ENCODE measurements around the gene STT3B.
"Not testable (repeated sequence)": the region's sequence is repeated elsewhere in the genome, so short reads cannot be mapped to it uniquely, and the experiment has no call there.

STT3B gene

DNA sequence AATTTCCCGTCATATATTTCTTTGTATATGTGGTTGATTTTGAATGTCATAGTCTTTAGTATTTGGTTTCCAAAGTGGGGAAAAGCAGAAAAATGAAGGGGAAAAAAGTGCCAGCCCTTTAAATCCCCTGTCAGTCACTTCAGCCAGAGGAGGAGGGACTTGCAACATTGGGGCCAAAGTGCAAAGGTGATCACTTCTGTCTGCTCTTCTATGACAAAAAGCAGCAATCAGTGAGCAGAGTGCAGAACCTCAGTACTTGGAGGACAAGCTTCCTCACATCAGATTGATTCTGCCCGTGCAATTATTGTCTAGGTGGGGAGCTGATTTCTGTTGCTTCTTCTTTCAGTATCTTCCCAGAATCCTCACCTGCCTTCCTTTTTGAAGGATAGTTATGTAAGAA, 60.0 kb downstream of the STT3B start:
- TF ChIP-seq, protein P1, sequence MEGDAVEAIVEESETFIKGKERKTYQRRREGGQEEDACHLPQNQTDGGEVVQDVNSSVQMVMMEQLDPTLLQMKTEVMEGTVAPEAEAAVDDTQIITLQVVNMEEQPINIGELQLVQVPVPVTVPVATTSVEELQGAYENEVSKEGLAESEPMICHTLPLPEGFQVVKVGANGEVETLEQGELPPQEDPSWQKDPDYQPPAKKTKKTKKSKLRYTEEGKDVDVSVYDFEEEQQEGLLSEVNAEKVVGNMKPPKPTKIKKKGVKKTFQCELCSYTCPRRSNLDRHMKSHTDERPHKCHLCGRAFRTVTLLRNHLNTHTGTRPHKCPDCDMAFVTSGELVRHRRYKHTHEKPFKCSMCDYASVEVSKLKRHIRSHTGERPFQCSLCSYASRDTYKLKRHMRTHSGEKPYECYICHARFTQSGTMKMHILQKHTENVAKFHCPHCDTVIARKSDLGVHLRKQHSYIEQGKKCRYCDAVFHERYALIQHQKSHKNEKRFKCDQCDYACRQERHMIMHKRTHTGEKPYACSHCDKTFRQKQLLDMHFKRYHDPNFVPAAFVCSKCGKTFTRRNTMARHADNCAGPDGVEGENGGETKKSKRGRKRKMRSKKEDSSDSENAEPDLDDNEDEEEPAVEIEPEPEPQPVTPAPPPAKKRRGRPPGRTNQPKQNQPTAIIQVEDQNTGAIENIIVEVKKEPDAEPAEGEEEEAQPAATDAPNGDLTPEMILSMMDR (IDR thresholded peaks at IDR 0.05; ENCODE audit: borderline replicate concordance, control extremely low read depth, extremely low read depth, insufficient read depth, missing control alignments), result no peak
- no peak for DNase-seq (ENCODE audit: low spot score)
- in situ Hi-C loops (cut with MboI; ENCODE audit: low sequenced_read_pairs, unreplicated experiment), result no loop called here

DNA sequence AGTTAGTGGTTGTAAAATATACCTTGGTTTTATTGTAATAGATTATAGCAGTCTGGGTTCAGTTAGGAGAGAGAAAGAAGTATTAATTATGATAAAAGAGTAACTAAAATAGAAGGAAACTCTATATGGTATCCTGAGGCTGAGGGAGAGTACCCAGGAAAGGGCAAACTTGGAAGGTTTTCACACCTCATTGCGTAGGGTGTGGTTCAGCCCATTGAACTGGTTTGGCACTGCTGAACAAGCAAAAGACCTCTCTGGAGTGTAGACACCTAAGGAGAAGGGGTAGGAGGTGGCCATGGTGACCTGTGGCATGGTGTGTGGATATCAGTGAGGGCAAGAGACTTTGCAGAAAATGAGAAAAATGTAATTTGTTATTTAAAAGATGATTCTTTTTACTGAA, 63.5 kb downstream of the STT3B start:
- TF ChIP-seq, protein P1 (IDR thresholded peaks at IDR 0.05; ENCODE audit: borderline replicate concordance, control extremely low read depth, extremely low read depth, insufficient read depth, missing control alignments), result no peak
- in situ Hi-C loops (cut with MboI; ENCODE audit: low sequenced_read_pairs, unreplicated experiment), result no loop called here
- no peak for DNase-seq (ENCODE audit: low spot score)

DNA sequence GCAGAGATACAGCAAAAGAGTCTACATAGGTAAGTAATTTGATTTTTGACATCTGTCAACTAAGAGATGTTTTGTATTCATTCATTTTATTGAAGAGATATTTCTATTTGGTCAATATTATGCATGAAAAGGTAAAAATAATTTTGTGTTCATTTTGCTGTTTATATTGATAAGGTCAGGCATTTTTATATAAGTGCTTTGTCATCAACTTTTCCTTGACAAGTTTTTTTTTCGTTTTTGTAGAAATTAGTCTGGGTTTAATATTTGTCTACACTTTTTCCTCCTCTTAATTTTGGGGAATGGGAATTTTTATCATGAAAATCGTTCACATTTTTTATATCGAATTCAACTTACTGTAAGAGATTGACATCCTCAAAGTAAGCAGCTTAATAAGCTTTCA, 67.7 kb downstream of the STT3B start:
- in situ Hi-C loops (cut with MboI; ENCODE audit: low sequenced_read_pairs, unreplicated experiment), result no loop called here

DNA sequence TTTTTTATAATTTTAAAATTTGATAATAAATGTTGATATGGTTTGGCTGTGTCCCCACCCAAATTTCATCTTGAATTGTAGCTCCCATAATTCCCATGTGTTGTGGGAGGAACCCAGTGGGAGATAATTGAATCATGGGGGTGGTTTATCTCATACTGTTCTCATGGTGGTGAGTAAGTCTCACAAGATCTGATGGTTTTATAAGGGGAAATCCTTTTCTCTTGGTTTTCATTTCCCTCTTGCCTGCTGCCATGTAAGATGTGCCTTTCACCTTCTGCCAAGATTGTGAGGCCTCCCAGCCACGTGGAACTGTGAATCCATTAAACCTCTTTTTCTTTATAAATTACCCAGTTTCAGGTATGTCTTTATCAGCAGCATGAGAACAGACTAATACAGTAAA, 72.6 kb downstream of the STT3B start:
- in situ Hi-C loops (cut with MboI; ENCODE audit: low sequenced_read_pairs, unreplicated experiment); DNase-seq (ENCODE audit: low spot score): not testable (repeated sequence)

More for the DNA sequence above, 67.7 kb downstream of the STT3B start:
- no peak for DNase-seq (ENCODE audit: low spot score)
- TF ChIP-seq, protein P1 (IDR thresholded peaks at IDR 0.05; ENCODE audit: borderline replicate concordance, control extremely low read depth, extremely low read depth, insufficient read depth, missing control alignments), result no peak

DNA sequence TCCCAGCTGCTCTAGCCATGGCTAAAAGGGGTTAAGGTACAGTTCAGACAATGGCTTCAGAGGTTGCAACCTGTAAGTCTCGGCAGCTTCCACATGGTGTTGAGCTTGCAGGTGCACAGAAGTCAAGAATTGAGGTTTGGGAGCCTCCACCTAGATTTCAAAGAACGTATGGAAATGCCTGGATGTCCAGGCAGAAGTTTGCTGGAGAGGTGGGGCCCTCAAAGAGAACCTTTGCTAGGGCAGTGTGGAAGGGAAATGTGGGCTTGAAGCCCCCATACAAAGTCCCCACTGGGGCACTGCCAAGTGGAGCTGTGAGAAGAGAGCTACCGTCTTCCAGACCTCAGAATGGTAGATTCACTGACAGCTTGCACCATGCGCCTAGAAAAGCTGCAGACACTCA, 73.7 kb downstream of the STT3B start:
- in situ Hi-C loops (cut with MboI; ENCODE audit: low sequenced_read_pairs, unreplicated experiment), result no loop called here
- TF ChIP-seq, protein P1 (IDR thresholded peaks at IDR 0.05; ENCODE audit: borderline replicate concordance, control extremely low read depth, extremely low read depth, insufficient read depth, missing control alignments), result no peak
- no peak for DNase-seq (ENCODE audit: low spot score)

DNA sequence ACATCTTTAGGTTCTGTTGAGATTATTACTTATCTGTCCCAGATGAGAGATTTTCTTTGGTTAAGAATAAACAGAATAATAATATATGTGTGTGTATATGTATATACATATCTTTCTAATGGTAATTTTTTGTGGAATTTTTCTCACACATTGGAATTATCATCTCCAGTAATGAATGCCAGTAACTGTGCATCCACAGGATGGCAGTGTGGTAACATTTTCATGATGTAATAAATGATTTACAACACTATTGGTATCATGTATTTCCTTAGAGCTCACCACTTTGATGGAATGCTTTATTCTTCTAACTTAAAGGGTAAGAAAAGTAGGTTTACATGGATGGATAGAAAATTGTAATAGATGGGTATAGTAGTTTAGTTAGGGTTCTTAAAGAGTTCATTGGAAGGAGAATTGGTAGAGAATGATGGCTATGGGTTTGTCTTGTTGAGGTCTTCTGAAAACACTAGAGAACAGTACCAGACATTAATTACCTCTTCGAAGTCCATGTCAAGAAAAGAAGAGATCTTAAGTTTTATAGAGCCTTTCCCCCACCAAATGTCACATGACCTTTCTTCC, 78.1 kb downstream of the STT3B start:
- in situ Hi-C loops (cut with MboI; ENCODE audit: low sequenced_read_pairs, unreplicated experiment), result no loop called here
- DNase-seq (ENCODE audit: low spot score), result no peak
- TF ChIP-seq, protein P1 (IDR thresholded peaks at IDR 0.05; ENCODE audit: borderline replicate concordance, control extremely low read depth, extremely low read depth, insufficient read depth, missing control alignments), result no peak

DNA sequence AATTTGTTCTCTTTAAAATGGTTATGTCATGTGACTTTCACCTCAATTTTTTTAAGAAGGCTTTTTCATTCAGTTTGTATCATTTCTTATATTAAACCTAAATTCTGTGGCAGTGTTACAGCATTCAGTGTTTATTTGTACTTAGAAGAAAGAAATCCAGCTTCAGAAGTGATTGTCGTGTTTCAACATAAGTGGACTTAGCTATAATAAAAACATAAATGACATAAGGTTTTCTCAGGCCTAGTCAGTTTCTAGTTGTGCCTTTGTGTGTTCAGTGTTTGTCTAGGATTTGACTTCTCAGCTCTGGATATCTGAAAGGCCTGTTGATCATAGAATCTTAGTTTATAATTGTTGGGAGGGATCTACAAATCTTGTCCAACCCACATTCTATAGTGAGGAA, 80.5 kb downstream of the STT3B start:
- in situ Hi-C loops (cut with MboI; ENCODE audit: low sequenced_read_pairs, unreplicated experiment), result no loop called here
- TF ChIP-seq, protein P1 (IDR thresholded peaks at IDR 0.05; ENCODE audit: borderline replicate concordance, control extremely low read depth, extremely low read depth, insufficient read depth, missing control alignments), result no peak

More for the DNA sequence above, 80.5 kb downstream of the STT3B start:
- no peak for DNase-seq (ENCODE audit: low spot score)

All from GM13976 (cell line).